Neural progenitor cell (in vitro differentiated cells): ENCODE results near the gene PSMD2. TPM values are rescaled to one million over a fixed set of nuclear protein-coding genes. Genes with fewer than 3 reads are reported as not detected.

Experiments used
- DNase-seq: peaks from one replicate; pipeline ENCODE4 v3.0.0-alpha.2; 2016; ENCODE audit warnings: low spot score
- H2AFZ ChIP-seq: fragments of 200-600 bp; sonication (generic); replicated peaks from 2 replicates; pipeline ENCODE4 v1.6.1; 2016; ENCODE audit warnings: antibody characterized with exemption
- H3F3A ChIP-seq: fragments of 200-600 bp; sonication (generic); 2 replicates; pipeline ENCODE4 v1.6.1; 2016; ENCODE audit warnings: antibody characterized with exemption, low read depth
- H3K27ac ChIP-seq: fragments of 200-600 bp; sonication (generic); 2 replicates; pipeline ENCODE4 v1.5.1; 2016; ENCODE audit warnings: mild to moderate bottlenecking
- H3K27me3 ChIP-seq: fragments of 200-600 bp; sonication (generic); 2 replicates; pipeline ENCODE4 v1.6.1; 2016; ENCODE audit warnings: mild to moderate bottlenecking, moderate library complexity
- H3K36me3 ChIP-seq: fragments of 200-600 bp; sonication (generic); 2 replicates; pipeline ENCODE4 v1.5.1; 2016
- H3K4me1 ChIP-seq: fragments of 200-600 bp; sonication (generic); 2 replicates; pipeline ENCODE4 v1.6.1; 2016; ENCODE audit warnings: mixed run types
- H3K4me2 ChIP-seq: fragments of 200-600 bp; sonication (generic); 2 replicates; pipeline ENCODE4 v1.6.1; 2016
- H3K4me3 ChIP-seq: fragments of 200-600 bp; sonication (generic); 2 replicates; pipeline ENCODE4 v1.5.1; 2016
- H3K79me2 ChIP-seq: fragments of 200-600 bp; sonication (generic); 2 replicates; pipeline ENCODE4 v1.6.1; 2016; ENCODE audit warnings: low read depth
- H3K9ac ChIP-seq: fragments of 200-600 bp; sonication (generic); 2 replicates; pipeline ENCODE4 v1.6.1; 2016
- H3K9me3 ChIP-seq: fragments of 200-600 bp; sonication (generic); 2 replicates; pipeline ENCODE4 v1.5.1; 2016; ENCODE audit warnings: low read depth
- H4K20me1 ChIP-seq: fragments of 200-600 bp; sonication (generic); 2 replicates; pipeline ENCODE4 v1.6.1; 2016; ENCODE audit warnings: low read depth
- H3K27ac Mint-ChIP-seq: 3 replicates; pipeline ENCODE4 v1.8.0; 2021; ENCODE audit warnings: mixed read lengths
- H3K27me3 Mint-ChIP-seq: 2 replicates; pipeline ENCODE4 v1.8.0; 2022; ENCODE audit warnings: low read depth, mild to moderate bottlenecking, inconsistent platforms, moderate library complexity, mixed read lengths; ENCODE audit not compliant: insufficient read depth
- H3K36me3 Mint-ChIP-seq: 3 replicates; pipeline ENCODE4 v1.8.0; 2021; ENCODE audit warnings: mixed read lengths
- H3K4me1 Mint-ChIP-seq: 3 replicates; pipeline ENCODE4 v1.8.0; 2021; ENCODE audit warnings: mixed read lengths
- H3K4me3 Mint-ChIP-seq: 3 replicates; pipeline ENCODE4 v1.8.0; 2021; ENCODE audit warnings: mild to moderate bottlenecking, moderate library complexity, mixed read lengths
- H3K9me3 Mint-ChIP-seq: 3 replicates; pipeline ENCODE4 v1.8.0; 2020; ENCODE audit warnings: mixed read lengths
- EZH2 ChIP-seq: fragments of 200-600 bp; sonication (generic); IDR thresholded peaks from 2 replicates; pipeline ENCODE4 v1.6.1; 2017; ENCODE audit warnings: antibody characterized with exemption, mild to moderate bottlenecking, moderate library complexity
- EZH2phosphoT487 ChIP-seq: fragments of 200-600 bp; sonication (generic); IDR thresholded peaks from 2 replicates; pipeline ENCODE4 v1.6.1; 2017; ENCODE audit warnings: antibody characterized with exemption
- total RNA-seq: library from RNA; depleted of rRNA; stranded (reverse); fragments of >200 nt; gene quantifications from 2 replicates; pipeline ENCODE4 v1.2.3, GENCODE V29; 2015; ENCODE audit warnings: low replicate concordance
- TF ChIP-seq, protein P1 (sequence below): fragments of 200-600 bp; sonication (generic); IDR thresholded peaks from 2 replicates; pipeline ENCODE4 v1.5.1; 2017; ENCODE audit warnings: antibody characterized with exemption, mild to moderate bottlenecking

Gene PSMD2
- total RNA-seq, 1 donor from 2014 or later, result 234 TPM

DNA sequence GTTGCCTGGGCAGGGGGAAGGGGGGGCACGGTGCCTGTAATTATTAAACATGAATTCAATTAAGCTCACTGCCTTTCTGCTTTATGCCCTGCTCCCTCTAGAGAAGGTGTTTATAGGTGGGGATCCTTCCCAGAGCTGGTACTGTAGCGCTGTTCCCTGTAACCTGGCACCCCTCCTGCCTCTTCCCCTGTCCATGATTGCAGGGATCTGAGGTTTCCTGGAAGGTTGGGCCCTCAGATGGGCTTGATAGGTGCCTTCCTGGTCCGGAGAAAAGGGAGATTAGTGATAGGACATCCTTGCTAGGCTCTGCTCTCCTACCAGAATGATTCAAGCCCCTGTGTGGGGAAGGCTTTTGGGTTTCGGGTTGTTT is 36.2 kb downstream of the PSMD2 start:
- peaks cover 29% of the 10 kb centered on the region for H3K4me1 Mint-ChIP-seq
- H3K4me2 ChIP-seq, result peak overlapping the region; percentile 82
- H3F3A ChIP-seq, result peaks cover 65% of the 10 kb centered on the region
- H3K27ac Mint-ChIP-seq, result peak overlapping the region; percentile 31
- H3K79me2 ChIP-seq, result peaks cover 38% of the 10 kb centered on the region
- no peak overlapping the region for H2AFZ ChIP-seq
- H4K20me1 ChIP-seq, result peaks cover 75% of the 10 kb centered on the region
- H3K27ac ChIP-seq, result peak overlapping the region; percentile 94
- H3K36me3 ChIP-seq, result no peaks in the 10 kb centered on the region
- H3K9me3 ChIP-seq, result no peaks in the 10 kb centered on the region
- no peak overlapping the region for H3K9ac ChIP-seq
- peaks cover 5% of the 10 kb centered on the region for H3K27me3 Mint-ChIP-seq
- H3K9me3 Mint-ChIP-seq, result no peaks in the 10 kb centered on the region
- peaks cover 21% of the 10 kb centered on the region for H3K4me1 ChIP-seq
- TF ChIP-seq EZH2phosphoT487 (no peak), EZH2 (no peak)
- TF ChIP-seq, protein P1, sequence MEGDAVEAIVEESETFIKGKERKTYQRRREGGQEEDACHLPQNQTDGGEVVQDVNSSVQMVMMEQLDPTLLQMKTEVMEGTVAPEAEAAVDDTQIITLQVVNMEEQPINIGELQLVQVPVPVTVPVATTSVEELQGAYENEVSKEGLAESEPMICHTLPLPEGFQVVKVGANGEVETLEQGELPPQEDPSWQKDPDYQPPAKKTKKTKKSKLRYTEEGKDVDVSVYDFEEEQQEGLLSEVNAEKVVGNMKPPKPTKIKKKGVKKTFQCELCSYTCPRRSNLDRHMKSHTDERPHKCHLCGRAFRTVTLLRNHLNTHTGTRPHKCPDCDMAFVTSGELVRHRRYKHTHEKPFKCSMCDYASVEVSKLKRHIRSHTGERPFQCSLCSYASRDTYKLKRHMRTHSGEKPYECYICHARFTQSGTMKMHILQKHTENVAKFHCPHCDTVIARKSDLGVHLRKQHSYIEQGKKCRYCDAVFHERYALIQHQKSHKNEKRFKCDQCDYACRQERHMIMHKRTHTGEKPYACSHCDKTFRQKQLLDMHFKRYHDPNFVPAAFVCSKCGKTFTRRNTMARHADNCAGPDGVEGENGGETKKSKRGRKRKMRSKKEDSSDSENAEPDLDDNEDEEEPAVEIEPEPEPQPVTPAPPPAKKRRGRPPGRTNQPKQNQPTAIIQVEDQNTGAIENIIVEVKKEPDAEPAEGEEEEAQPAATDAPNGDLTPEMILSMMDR, result no peak
- peak overlapping the region; percentile 88 for H3K4me3 ChIP-seq
- peak overlapping the region; percentile 92 for H3K4me3 Mint-ChIP-seq
- H3K27me3 ChIP-seq, result no peaks in the 10 kb centered on the region
- H3K36me3 Mint-ChIP-seq, result peaks cover 21% of the 10 kb centered on the region
- no peak for DNase-seq

DNA sequence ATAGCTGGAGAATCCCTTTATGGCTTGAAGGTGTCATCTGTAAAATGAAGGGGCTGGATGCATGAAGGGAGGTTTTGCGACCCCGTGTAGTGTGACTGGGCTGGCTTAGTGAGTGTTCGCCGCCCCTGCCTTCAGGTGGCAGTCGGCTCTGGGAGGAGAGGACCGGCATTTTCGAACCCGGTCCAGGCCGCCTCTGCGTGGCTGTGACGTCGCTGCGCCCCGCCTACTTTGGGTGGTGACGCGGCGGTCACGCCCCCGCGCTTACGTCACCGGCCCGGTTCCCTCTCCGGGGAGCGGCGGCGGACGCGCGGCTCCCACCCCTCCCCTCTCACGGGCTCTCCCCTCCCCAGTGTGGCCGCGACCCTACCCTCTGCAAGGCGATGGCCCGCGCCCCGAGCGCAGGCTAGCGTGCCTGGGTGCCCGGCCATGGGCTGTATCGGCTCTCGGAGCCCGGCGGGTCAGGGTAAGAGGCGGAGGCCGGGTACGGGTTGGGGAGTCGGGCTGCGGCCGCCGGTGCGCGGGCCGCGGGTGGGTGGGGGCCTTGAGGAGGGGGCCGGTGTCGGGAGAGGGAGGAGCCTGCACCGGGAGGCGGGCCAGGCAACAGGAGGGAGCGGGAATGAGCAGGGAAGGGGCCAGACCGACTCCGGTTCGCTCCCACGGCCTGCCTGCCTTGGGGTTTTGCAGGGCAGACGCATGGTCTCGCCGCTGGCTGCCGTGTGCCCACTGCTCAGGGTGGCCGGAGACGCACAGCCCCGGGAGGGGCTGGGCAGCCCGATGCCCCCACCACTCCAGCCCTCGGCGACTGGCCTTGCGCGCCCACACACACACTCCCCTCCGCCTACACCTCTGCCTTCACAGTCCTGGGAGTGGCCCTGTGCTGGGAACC is 36.9 kb downstream of the PSMD2 start:
- H3K4me3 Mint-ChIP-seq, result peak overlapping the region; percentile 92
- peaks cover 29% of the 10 kb centered on the region for H3K4me1 Mint-ChIP-seq
- no peaks in the 10 kb centered on the region for H3K9me3 ChIP-seq
- H3K4me3 ChIP-seq, result peak overlapping the region; percentile 88
- H3K36me3 ChIP-seq, result no peaks in the 10 kb centered on the region
- H3K27me3 Mint-ChIP-seq, result peaks cover 5% of the 10 kb centered on the region
- no peaks in the 10 kb centered on the region for H3K9me3 Mint-ChIP-seq
- peaks cover 81% of the 10 kb centered on the region for H4K20me1 ChIP-seq
- H3K27me3 ChIP-seq, result no peaks in the 10 kb centered on the region
- H3K36me3 Mint-ChIP-seq, result peaks cover 17% of the 10 kb centered on the region
- peak; percentile 95 for DNase-seq
- peak overlapping the region; percentile 93 for H3K27ac Mint-ChIP-seq
- H3K4me2 ChIP-seq, result peak overlapping the region; percentile 82
- peaks cover 44% of the 10 kb centered on the region for H3K79me2 ChIP-seq
- peaks cover 65% of the 10 kb centered on the region for H3F3A ChIP-seq
- TF ChIP-seq, protein P1, result peak; percentile 6
- no peak for TF ChIP-seq EZH2
- no peak for TF ChIP-seq EZH2phosphoT487
- H3K27ac ChIP-seq, result peak overlapping the region; percentile 94
- peak overlapping the region; percentile 62 for H3K9ac ChIP-seq
- no peak overlapping the region for H2AFZ ChIP-seq
- H3K4me1 ChIP-seq, result peaks cover 21% of the 10 kb centered on the region

DNA sequence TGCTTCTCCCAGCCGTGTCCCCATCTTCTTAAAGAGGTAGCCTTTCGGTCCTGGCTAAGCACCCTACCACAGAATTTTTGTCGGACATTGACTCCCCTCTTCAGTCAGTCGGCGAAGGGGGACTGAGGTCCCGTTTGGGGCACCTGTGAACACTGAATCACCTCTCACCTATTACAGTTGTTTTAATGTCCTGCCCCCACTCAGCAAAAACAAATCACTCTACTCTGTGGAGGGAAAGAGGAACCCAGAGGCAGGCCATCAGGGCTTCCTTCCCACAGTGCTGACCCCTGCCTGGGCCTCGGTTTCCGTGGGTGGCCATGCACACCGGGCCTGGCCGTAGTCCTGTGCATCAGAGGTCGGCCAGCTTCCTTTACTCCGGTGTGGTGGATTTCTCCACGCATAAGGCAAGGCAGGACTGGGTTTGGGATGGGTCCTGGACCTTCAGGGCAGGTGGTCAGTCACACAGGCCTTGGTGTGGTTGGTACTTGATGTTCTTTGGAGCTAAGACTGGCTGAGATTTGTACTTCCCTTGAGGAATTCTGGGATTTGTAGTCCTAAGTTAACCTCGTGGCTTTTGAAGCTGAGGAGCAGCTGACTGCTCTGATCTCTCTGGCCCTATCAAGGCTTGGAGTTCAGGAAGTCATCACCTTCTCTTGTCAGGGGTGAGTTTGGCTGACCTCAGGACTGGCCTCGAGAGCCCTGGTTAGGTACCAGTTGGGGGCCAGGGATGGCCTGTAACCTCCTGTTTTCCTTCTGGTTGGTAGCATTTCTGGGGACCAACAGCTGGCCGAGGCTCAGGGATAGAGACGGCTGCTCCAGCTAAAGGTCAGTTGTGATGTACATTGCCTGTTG is 37.7 kb downstream of the PSMD2 start:
- H3K4me3 ChIP-seq, result peak overlapping the region; percentile 88
- peaks cover 21% of the 10 kb centered on the region for H3K4me1 ChIP-seq
- Mint-ChIP-seq H3K9me3 (no peaks in the 10 kb centered on the region), H3K4me3 (peak overlapping the region; percentile 92), H3K27me3 (peaks cover 5% of the 10 kb centered on the region), H3K4me1 (peaks cover 29% of the 10 kb centered on the region), H3K27ac (peak overlapping the region; percentile 93), H3K36me3 (peaks cover 15% of the 10 kb centered on the region)
- H3F3A ChIP-seq, result peaks cover 59% of the 10 kb centered on the region
- H3K9me3 ChIP-seq, result no peaks in the 10 kb centered on the region
- DNase-seq, result peak; percentile 72
- H3K79me2 ChIP-seq, result peaks cover 44% of the 10 kb centered on the region
- H3K36me3 ChIP-seq, result no peaks in the 10 kb centered on the region
- no peak overlapping the region for H2AFZ ChIP-seq
- TF ChIP-seq EZH2 (no peak), EZH2phosphoT487 (no peak)
- TF ChIP-seq, protein P1, result no peak
- H3K27me3 ChIP-seq, result no peaks in the 10 kb centered on the region
- H3K4me2 ChIP-seq, result peak overlapping the region; percentile 82
- peak overlapping the region; percentile 94 for H3K27ac ChIP-seq
- peak overlapping the region; percentile 62 for H3K9ac ChIP-seq
- peaks cover 90% of the 10 kb centered on the region for H4K20me1 ChIP-seq
